SH-SY5Y (cell line): ENCODE results near the gene PROK2.

Experiments used
- GATA2 ChIP-seq: IDR thresholded peaks from 2 replicates; pipeline ENCODE4 v1.6.1; 2011; ENCODE audit warnings: mild to moderate bottlenecking, low read depth, low read length
- GATA3 ChIP-seq: IDR thresholded peaks from 2 replicates; pipeline ENCODE4 v1.6.1; 2011; ENCODE audit warnings: low read depth, mild to moderate bottlenecking, low read length, moderate library complexity

- TF ChIP-seq GATA3 (no peak), GATA2 (no peak)
These were observed 32.3 kb upstream of the PROK2 start for GRCh38 chr3:71817262-71817661.
